Loucy (cell line): ENCODE measurements around the gene MACF1.

ENCODE experiments used
- CTCF ChIP-seq: fragments of 200-600 bp; sonication (generic); conservative IDR thresholded peaks from 2 replicates; pipeline ENCODE4 v1.5.1; 2014; ENCODE audit warnings: mild to moderate bottlenecking, antibody characterized with exemption, low read length
- EZH2phosphoT487 ChIP-seq: fragments of 200-600 bp; IDR thresholded peaks from 2 replicates; pipeline ENCODE4 v1.6.1; 2018; ENCODE audit warnings: antibody characterized with exemption, mild to moderate bottlenecking, moderate library complexity, borderline replicate concordance

GRCh38 chr1:39384305-39384704 is 179.8 kb downstream of the MACF1 start:
- TF ChIP-seq CTCF (no peak), EZH2phosphoT487 (no peak)
